Measurements from ENCODE around the gene FBXO3. TPM values are rescaled to one million over a fixed set of nuclear protein-coding genes. Genes with fewer than 3 reads are reported as not detected.

The FBXO3 gene
- total RNA-seq, 1 experiment from 2014 or later = 29.6 TPM

GRCh38 chr11:33735271-33736147 lies 38.8 kb downstream of the FBXO3 start:
- Mint-ChIP-seq H3K4me3 (ENCODE audit: unreplicated experiment) (peak overlapping the region; percentile 84), H3K4me1 (ENCODE audit: low read depth, unreplicated experiment) (peaks cover 24% of the 10 kb centered on the region), H3K27ac (ENCODE audit: unreplicated experiment) (peak overlapping the region; percentile 84), H3K27me3 (ENCODE audit: insufficient read depth, unreplicated experiment) (no peaks in the 10 kb centered on the region), H3K36me3 (ENCODE audit: insufficient read depth, unreplicated experiment) (peaks cover 5% of the 10 kb centered on the region), H3K9me3 (ENCODE audit: unreplicated experiment) (no peaks in the 10 kb centered on the region)
- no TSS peak for BruUV-seq (replicated peaks)
- intact Hi-C loops (cut with micrococcal nuclease; ENCODE audit: unreplicated experiment) = loop anchor here (5.0 kb wide), 2 partner anchors 33 to 373 kb away; partner anchors contain the start of gene C11orf91
- no peaks in the 10 kb centered on the region for H3K9me3 ChIP-seq
- H3K27me3 ChIP-seq (replicated peaks; ENCODE audit: control insufficient read depth, insufficient read depth, low read length) = no peaks in the 10 kb centered on the region
- 0 out of 2 replicates have a peak, but pooled peaks cover 1% of the 10 kb centered on the region for H3K36me3 ChIP-seq (ENCODE audit: control insufficient read depth, insufficient read depth, low read length)
- DNase-seq = peak; percentile 47 to 62
- H3K4me1 ChIP-seq = peaks cover 22% of the 10 kb centered on the region
- ChIA-PET CTCF (interaction anchor here (0.7 to 1.2 kb wide), 4 partner anchors 12 to 675 kb away, joined by 3 to 6 read pairs (median 4); no protein-coding TSS in a partner anchor), POLR2A (no interaction called here)
- TF ChIP-seq CTCF (IDR thresholded peaks at IDR 0.05; ENCODE audit: insufficient read depth in 1 of 2, low read depth in 1 of 2, low read length in 1 of 2, severe bottlenecking in 1 of 2, unreplicated experiment in 1 of 2) = no peak
- H3K4me3 ChIP-seq (ENCODE audit: low read depth, low read length) = peak overlapping the region; percentile 86

GRCh38 chr11:33734441-33735270 lies 39.7 kb downstream of the FBXO3 start:
- TF ChIP-seq CTCF (IDR thresholded peaks at IDR 0.05; ENCODE audit: insufficient read depth in 1 of 2, low read depth in 1 of 2, low read length in 1 of 2, severe bottlenecking in 1 of 2, unreplicated experiment in 1 of 2) = no peak
- H3K4me3 Mint-ChIP-seq (ENCODE audit: unreplicated experiment) = peak overlapping the region; percentile 84
- H3K9me3 ChIP-seq = no peaks in the 10 kb centered on the region
- H3K9me3 Mint-ChIP-seq (ENCODE audit: unreplicated experiment) = no peaks in the 10 kb centered on the region
- 0 out of 2 replicates have a peak, but pooled peaks cover 1% of the 10 kb centered on the region for H3K36me3 ChIP-seq (ENCODE audit: control insufficient read depth, insufficient read depth, low read length)
- POLR2A ChIA-PET = no interaction called here
- intact Hi-C loops (cut with micrococcal nuclease; ENCODE audit: unreplicated experiment) = loop anchor here (5.0 kb wide), 2 partner anchors 32 to 372 kb away; partner anchors contain the start of gene C11orf91
- BruUV-seq (replicated peaks) = TSS peak; percentile 50
- no peaks in the 10 kb centered on the region for H3K27me3 ChIP-seq (replicated peaks; ENCODE audit: control insufficient read depth, insufficient read depth, low read length)
- no peak for DNase-seq
- H3K27me3 Mint-ChIP-seq (ENCODE audit: insufficient read depth, unreplicated experiment) = no peaks in the 10 kb centered on the region
- peaks cover 22% of the 10 kb centered on the region for H3K4me1 ChIP-seq
- peak overlapping the region; percentile 86 for H3K4me3 ChIP-seq (ENCODE audit: low read depth, low read length)
- peaks cover 5% of the 10 kb centered on the region for H3K36me3 Mint-ChIP-seq (ENCODE audit: insufficient read depth, unreplicated experiment)
- H3K4me1 Mint-ChIP-seq (ENCODE audit: low read depth, unreplicated experiment) = peaks cover 24% of the 10 kb centered on the region
- CTCF ChIA-PET = no interaction called here
- peak overlapping the region; percentile 84 for H3K27ac Mint-ChIP-seq (ENCODE audit: unreplicated experiment)

- no peak overlapping the region for H3K27ac Mint-ChIP-seq (ENCODE audit: unreplicated experiment)
Observed at GRCh38 chr11:33733980-33734379, 40.3 kb downstream of the FBXO3 start.

More at GRCh38 chr11:33733980-33734379, 40.3 kb downstream of the FBXO3 start:
- CTCF ChIA-PET = no interaction called here
- peak overlapping the region; percentile 84 for H3K4me3 Mint-ChIP-seq (ENCODE audit: unreplicated experiment)
- peaks cover 24% of the 10 kb centered on the region for H3K4me1 Mint-ChIP-seq (ENCODE audit: low read depth, unreplicated experiment)
- DNase-seq = no peak
- no TSS peak for BruUV-seq (replicated peaks)
- POLR2A ChIA-PET = no interaction called here
- H3K27me3 ChIP-seq (replicated peaks; ENCODE audit: control insufficient read depth, insufficient read depth, low read length) = no peaks in the 10 kb centered on the region
- H3K36me3 ChIP-seq (ENCODE audit: control insufficient read depth, insufficient read depth, low read length) = 0 out of 2 replicates have a peak, but pooled peaks cover 1% of the 10 kb centered on the region
- no peaks in the 10 kb centered on the region for H3K27me3 Mint-ChIP-seq (ENCODE audit: insufficient read depth, unreplicated experiment)
- H3K36me3 Mint-ChIP-seq (ENCODE audit: insufficient read depth, unreplicated experiment) = peaks cover 5% of the 10 kb centered on the region
- H3K4me3 ChIP-seq (ENCODE audit: low read depth, low read length) = no peak overlapping the region
- H3K9me3 ChIP-seq = no peaks in the 10 kb centered on the region
- no peak for TF ChIP-seq CTCF (IDR thresholded peaks at IDR 0.05; ENCODE audit: insufficient read depth in 1 of 2, low read depth in 1 of 2, low read length in 1 of 2, severe bottlenecking in 1 of 2, unreplicated experiment in 1 of 2)
- H3K4me1 ChIP-seq = peaks cover 22% of the 10 kb centered on the region
- intact Hi-C loops (cut with micrococcal nuclease; ENCODE audit: unreplicated experiment) = no loop called here
- H3K9me3 Mint-ChIP-seq (ENCODE audit: unreplicated experiment) = no peaks in the 10 kb centered on the region
